Smooth muscle cell (in vitro differentiated cells): ENCODE results near the gene CYP39A1. TPM values are rescaled to one million over a fixed set of nuclear protein-coding genes. Genes with fewer than 3 reads are reported as not detected.

ENCODE experiments used
- DNase-seq: peaks from one replicate; lab custom pipeline; 2025; ENCODE audit not compliant: unreplicated experiment; lab: John Stamatoyannopoulos, UW
- H2AFZ ChIP-seq: fragments of 200-600 bp; sonication (generic); 2 replicates; pipeline ENCODE4 v1.6.0; 2016; ENCODE audit warnings: antibody characterized with exemption, low read depth, mild to moderate bottlenecking
- H3F3A ChIP-seq: fragments of 200-600 bp; sonication (generic); 2 replicates; pipeline ENCODE4 v1.6.0; 2017; ENCODE audit warnings: antibody characterized with exemption, low read depth
- H3K27ac ChIP-seq: fragments of 200-600 bp; sonication (generic); 2 replicates; pipeline ENCODE4 v1.5.1; 2016; ENCODE audit warnings: low read depth, mild to moderate bottlenecking
- H3K27me3 ChIP-seq: fragments of 200-600 bp; sonication (generic); 2 replicates; pipeline ENCODE4 v1.6.1; 2016; ENCODE audit warnings: low read depth, mild to moderate bottlenecking
- H3K36me3 ChIP-seq: fragments of 200-600 bp; sonication (generic); 2 replicates; pipeline ENCODE4 v1.5.1; 2016; ENCODE audit warnings: low read depth
- H3K4me1 ChIP-seq: fragments of 200-600 bp; sonication (generic); 2 replicates; pipeline ENCODE4 v1.5.1; 2016; ENCODE audit warnings: low read depth
- H3K4me2 ChIP-seq: fragments of 200-600 bp; sonication (generic); 2 replicates; pipeline ENCODE4 v1.6.0; 2016; ENCODE audit warnings: mild to moderate bottlenecking
- H3K4me3 ChIP-seq: fragments of 200-600 bp; sonication (generic); 2 replicates; pipeline ENCODE4 v1.5.1; 2016; ENCODE audit warnings: mild to moderate bottlenecking
- H3K79me2 ChIP-seq: fragments of 200-600 bp; sonication (generic); 2 replicates; pipeline ENCODE4 v1.6.0; 2016; ENCODE audit warnings: low read depth, mild to moderate bottlenecking
- H3K9ac ChIP-seq: fragments of 200-600 bp; sonication (generic); 2 replicates; pipeline ENCODE4 v1.6.0; 2016; ENCODE audit warnings: low read depth
- H3K9me3 ChIP-seq: fragments of 200-600 bp; sonication (generic); replicated peaks from 2 replicates; pipeline ENCODE4 v1.5.1; 2016; ENCODE audit warnings: low read depth
- H4K20me1 ChIP-seq: fragments of 200-600 bp; sonication (generic); 2 replicates; pipeline ENCODE4 v1.6.0; 2016; ENCODE audit warnings: low read depth
- WGBS: methylation state at CpG from one replicate; pipeline ENCODE4 v1.1.7; 2016; ENCODE audit warnings: low lambda C conversion rate; 5-methylcytosine and 5-hydroxymethylcytosine counted together
- polyA plus RNA-seq: library from polyadenylated mRNA; unstranded; fragments of >200 nt; fragmentation: Nextera tagmentation; extraction: Ambion mirVana; gene quantifications from 2 replicates; pipeline ENCODE4 v1.2.1, GENCODE V29; 2016
- total RNA-seq: library from RNA; depleted of rRNA; stranded (reverse); fragments of >200 nt; gene quantifications from 2 replicates; pipeline ENCODE4 v1.2.3, GENCODE V29; 2014
- TF ChIP-seq, protein P1 (sequence below): fragments of 200-600 bp; sonication (generic); IDR thresholded peaks from 2 replicates; pipeline ENCODE4 v1.5.1; 2017; ENCODE audit warnings: borderline replicate concordance, mild to moderate bottlenecking, antibody characterized with exemption; ENCODE audit not compliant: insufficient read depth, poor library complexity, severe bottlenecking

Gene CYP39A1
- total and polyA plus RNA-seq, 2 experiments from 2014 or later = 0.40 to 0.63 TPM

DNA sequence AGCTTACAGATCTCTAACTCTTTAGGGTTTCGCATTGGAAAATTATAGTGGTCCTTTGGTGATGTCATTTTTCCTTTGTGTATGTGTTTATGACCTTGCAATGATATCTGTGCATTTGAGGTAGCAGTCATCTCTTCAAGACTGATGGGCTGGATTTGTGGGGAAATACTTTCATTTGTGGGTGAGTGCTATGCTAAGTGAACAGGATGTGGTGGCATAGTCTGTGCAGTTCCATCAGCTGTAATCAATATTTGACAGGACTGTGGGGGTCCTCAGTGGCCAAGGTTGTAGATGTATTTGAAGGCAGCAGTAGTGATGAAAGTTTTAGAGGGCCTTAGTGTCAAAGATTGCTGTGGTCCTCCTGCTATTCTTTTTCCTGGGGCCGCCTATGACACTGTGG, 79.5 kb downstream of the CYP39A1 start:
- H3K27ac ChIP-seq = no peak overlapping the region

DNA sequence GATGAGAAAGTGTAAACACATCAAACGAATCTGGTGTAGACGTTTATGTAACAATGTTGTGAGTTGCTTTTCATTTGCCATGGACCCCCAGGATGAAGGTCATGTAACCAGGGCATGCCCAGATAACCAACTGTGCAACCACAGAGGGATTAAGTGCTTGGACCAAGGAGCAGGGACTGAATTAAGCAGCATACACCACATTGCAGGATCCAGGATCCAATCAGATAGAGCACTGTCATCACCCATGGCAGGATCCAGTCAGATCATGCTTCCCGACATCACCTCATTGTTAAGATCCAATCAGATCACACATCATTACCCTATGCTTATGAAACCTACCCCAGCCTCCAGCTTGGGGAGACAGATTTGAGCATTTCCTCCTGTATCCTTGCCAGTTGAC, 87.1 kb downstream of the CYP39A1 start:
- H3K79me2 ChIP-seq = no peaks in the 10 kb centered on the region
- H3K4me2 ChIP-seq = no peak overlapping the region
- no peak overlapping the region for H3K27ac ChIP-seq
- no peak overlapping the region for H2AFZ ChIP-seq
- no peaks in the 10 kb centered on the region for H3F3A ChIP-seq
- no peaks in the 10 kb centered on the region for H3K27me3 ChIP-seq
- H3K9me3 ChIP-seq = no peaks in the 10 kb centered on the region
- TF ChIP-seq, protein P1, sequence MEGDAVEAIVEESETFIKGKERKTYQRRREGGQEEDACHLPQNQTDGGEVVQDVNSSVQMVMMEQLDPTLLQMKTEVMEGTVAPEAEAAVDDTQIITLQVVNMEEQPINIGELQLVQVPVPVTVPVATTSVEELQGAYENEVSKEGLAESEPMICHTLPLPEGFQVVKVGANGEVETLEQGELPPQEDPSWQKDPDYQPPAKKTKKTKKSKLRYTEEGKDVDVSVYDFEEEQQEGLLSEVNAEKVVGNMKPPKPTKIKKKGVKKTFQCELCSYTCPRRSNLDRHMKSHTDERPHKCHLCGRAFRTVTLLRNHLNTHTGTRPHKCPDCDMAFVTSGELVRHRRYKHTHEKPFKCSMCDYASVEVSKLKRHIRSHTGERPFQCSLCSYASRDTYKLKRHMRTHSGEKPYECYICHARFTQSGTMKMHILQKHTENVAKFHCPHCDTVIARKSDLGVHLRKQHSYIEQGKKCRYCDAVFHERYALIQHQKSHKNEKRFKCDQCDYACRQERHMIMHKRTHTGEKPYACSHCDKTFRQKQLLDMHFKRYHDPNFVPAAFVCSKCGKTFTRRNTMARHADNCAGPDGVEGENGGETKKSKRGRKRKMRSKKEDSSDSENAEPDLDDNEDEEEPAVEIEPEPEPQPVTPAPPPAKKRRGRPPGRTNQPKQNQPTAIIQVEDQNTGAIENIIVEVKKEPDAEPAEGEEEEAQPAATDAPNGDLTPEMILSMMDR = no peak
- no peaks in the 10 kb centered on the region for H3K36me3 ChIP-seq
- WGBS = 80% methylated on average over 3 of the region's 3 CpGs
- no peak overlapping the region for H3K9ac ChIP-seq
- H3K4me1 ChIP-seq = no peaks in the 10 kb centered on the region
- H3K4me3 ChIP-seq = no peak overlapping the region
- no peaks in the 10 kb centered on the region for H4K20me1 ChIP-seq
- DNase-seq = no peak

More for the DNA sequence above, 79.5 kb downstream of the CYP39A1 start:
- Histone ChIP-seq H3K79me2 (no peaks in the 10 kb centered on the region), H2AFZ (no peak overlapping the region), H3F3A (no peaks in the 10 kb centered on the region), H3K4me2 (no peak overlapping the region), H4K20me1 (no peaks in the 10 kb centered on the region), H3K27me3 (no peaks in the 10 kb centered on the region), H3K4me3 (no peak overlapping the region), H3K9ac (no peak overlapping the region), H3K9me3 (no peaks in the 10 kb centered on the region), H3K36me3 (no peaks in the 10 kb centered on the region), H3K4me1 (no peaks in the 10 kb centered on the region)
- TF ChIP-seq, protein P1 = no peak
- WGBS = 24% methylated on average over 2 of the region's 2 CpGs
- DNase-seq = no peak

DNA sequence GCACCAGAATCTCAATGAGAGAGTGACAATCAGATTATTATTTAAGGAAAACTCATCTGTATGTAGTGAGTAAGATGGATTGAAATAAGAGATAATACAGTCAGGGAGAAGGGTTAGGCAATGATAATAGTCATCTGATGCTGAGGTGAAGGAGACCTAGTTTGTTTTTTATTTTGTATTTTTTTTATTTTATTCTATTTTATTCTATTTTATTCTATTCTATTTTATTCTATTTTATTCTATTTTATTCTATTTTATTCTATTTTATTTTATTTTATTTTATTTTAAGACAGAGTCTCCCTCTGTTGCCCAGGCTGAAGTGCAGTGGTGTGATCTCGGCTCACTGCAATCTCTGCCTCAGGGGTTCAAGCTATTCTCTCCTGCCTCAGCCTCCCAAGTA, 88.7 kb downstream of the CYP39A1 start:
- no peaks in the 10 kb centered on the region for H3K9me3 ChIP-seq
- no peak overlapping the region for H3K4me2 ChIP-seq
- H3F3A ChIP-seq = no peaks in the 10 kb centered on the region
- peaks cover 9% of the 10 kb centered on the region for H3K27me3 ChIP-seq
- H2AFZ ChIP-seq = no peak overlapping the region
- H3K4me3 ChIP-seq = no peak overlapping the region
- H3K79me2 ChIP-seq = no peaks in the 10 kb centered on the region
- H3K4me1 ChIP-seq = no peaks in the 10 kb centered on the region
- no peak overlapping the region for H3K27ac ChIP-seq
- no peaks in the 10 kb centered on the region for H3K36me3 ChIP-seq
- 100% methylated on average over 1 of the region's 1 CpG for WGBS
- TF ChIP-seq, protein P1 = no peak
- H4K20me1 ChIP-seq = no peaks in the 10 kb centered on the region
- no peak overlapping the region for H3K9ac ChIP-seq
- no peak for DNase-seq

DNA sequence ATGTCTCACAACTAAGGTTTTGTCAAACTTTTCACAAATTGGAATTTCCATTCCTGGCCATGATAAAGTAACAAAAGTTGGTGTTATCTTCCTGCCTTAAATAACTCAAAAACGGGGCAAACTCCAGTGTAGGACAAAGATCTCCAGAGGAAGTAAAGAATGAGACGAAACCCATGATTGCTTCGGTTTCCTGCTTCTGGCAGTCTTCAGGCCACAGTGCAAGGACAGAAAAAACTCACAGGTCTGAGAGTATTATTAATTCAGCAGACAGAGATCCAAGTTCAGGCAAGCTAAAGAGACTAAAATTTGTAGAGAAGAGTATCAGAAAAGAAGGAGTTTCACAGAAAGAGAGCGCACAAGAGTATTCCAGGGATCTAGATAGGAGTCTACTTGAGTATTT, 96.6 kb downstream of the CYP39A1 start:
- whole genome bisulfite sequencing = 70% methylated on average over 4 of the region's 4 CpGs
- H3K4me2 ChIP-seq = no peak overlapping the region

More for the DNA sequence above, 96.6 kb downstream of the CYP39A1 start:
- peaks cover 9% of the 10 kb centered on the region for H3K27me3 ChIP-seq
- no peaks in the 10 kb centered on the region for H3F3A ChIP-seq
- no peak for DNase-seq
- TF ChIP-seq, protein P1 = no peak
- H4K20me1 ChIP-seq = no peaks in the 10 kb centered on the region
- no peak overlapping the region for H3K27ac ChIP-seq
- H2AFZ ChIP-seq = no peak overlapping the region
- H3K79me2 ChIP-seq = no peaks in the 10 kb centered on the region
- no peak overlapping the region for H3K4me3 ChIP-seq
- no peak overlapping the region for H3K9ac ChIP-seq
- H3K36me3 ChIP-seq = no peaks in the 10 kb centered on the region
- no peaks in the 10 kb centered on the region for H3K4me1 ChIP-seq
- H3K9me3 ChIP-seq = no peaks in the 10 kb centered on the region
